Measurements from ENCODE around the gene ADCY10. TPM values are rescaled to one million over a fixed set of nuclear protein-coding genes. Genes with fewer than 3 reads are reported as not detected.

Gene ADCY10, protein sequence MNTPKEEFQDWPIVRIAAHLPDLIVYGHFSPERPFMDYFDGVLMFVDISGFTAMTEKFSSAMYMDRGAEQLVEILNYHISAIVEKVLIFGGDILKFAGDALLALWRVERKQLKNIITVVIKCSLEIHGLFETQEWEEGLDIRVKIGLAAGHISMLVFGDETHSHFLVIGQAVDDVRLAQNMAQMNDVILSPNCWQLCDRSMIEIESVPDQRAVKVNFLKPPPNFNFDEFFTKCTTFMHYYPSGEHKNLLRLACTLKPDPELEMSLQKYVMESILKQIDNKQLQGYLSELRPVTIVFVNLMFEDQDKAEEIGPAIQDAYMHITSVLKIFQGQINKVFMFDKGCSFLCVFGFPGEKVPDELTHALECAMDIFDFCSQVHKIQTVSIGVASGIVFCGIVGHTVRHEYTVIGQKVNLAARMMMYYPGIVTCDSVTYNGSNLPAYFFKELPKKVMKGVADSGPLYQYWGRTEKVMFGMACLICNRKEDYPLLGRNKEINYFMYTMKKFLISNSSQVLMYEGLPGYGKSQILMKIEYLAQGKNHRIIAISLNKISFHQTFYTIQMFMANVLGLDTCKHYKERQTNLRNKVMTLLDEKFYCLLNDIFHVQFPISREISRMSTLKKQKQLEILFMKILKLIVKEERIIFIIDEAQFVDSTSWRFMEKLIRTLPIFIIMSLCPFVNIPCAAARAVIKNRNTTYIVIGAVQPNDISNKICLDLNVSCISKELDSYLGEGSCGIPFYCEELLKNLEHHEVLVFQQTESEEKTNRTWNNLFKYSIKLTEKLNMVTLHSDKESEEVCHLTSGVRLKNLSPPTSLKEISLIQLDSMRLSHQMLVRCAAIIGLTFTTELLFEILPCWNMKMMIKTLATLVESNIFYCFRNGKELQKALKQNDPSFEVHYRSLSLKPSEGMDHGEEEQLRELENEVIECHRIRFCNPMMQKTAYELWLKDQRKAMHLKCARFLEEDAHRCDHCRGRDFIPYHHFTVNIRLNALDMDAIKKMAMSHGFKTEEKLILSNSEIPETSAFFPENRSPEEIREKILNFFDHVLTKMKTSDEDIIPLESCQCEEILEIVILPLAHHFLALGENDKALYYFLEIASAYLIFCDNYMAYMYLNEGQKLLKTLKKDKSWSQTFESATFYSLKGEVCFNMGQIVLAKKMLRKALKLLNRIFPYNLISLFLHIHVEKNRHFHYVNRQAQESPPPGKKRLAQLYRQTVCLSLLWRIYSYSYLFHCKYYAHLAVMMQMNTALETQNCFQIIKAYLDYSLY (N-terminal part only)
- total RNA-seq: not detected in 2 replicates

DNA sequence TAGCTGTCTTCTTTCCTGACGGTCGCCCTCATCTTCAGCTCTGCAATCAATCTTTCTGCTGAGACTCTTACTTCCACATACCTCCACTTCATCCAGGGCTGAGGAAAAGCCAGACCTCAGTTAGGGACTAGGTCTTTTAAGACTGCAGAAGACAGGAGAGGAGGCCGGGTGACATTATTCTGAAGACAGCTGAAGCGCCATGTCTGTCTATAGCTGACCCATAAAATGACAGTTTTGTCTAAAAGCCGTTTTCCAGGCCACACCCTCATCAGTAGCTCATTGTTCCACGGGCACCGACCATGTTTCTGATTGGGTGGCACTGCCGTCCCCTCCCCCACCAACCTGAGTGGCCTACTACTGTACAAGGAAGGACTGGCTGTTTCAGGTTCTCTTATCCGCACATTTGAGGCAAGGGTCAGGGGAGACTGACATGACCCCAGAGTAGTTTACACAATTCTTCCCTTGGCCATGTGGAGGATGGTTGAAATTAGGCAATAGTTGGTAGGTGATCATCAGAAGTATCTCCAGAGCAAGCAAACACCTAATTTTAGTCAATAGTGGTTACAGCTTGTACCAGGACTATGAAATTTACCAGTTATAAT lies at the start of gene ADCY10:
Gene ADCY10, minus strand, starts transcription at position 240 of the 602 bp plus-strand sequence. CDS start 8,994 bp downstream, outside the sequence.

DNA sequence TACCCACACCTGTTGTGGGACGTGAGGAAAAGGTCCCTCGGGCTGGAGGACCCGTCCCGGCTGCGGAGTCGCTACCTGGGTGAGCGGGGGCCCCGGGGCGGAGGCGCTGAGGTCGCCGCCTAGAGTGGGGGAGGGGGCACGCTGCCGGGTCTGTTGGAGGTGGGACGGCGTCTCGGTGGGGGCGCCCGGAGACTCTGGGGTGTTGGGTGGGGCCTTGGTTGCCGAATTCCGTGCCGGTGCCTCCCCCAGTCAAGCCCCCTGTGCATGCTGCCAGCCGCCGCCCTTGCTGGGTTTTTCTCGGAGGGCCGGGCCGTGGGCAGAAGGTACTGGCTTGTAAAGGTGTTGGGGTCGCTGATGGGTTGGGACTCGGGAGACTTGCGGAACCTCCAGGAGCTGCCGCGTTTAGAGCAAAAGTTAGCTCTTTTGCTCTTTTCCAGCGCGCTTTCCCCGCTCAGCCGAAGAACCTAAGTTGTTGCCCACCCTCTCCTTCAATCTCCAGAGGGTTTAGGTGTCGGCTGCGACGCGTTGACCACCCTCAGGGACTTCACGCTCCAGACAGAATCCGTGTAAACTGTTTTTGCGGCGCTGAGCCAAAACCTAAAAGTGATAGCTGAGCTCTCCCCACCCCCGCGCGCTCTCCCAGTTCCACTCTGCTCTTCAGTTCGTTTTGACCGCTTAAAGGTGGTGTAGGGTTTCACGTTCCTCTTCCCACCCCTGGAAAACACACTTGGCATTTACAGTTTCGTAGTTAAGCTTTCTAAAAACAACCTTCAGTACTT lies 23.2 kb upstream of the ADCY10 start, which contains the start of gene MPC2:
Gene MPC2, minus strand, starts transcription at position 143 of the 779 bp plus-strand sequence. CDS start 1,231 bp downstream, outside the sequence.

DNA sequence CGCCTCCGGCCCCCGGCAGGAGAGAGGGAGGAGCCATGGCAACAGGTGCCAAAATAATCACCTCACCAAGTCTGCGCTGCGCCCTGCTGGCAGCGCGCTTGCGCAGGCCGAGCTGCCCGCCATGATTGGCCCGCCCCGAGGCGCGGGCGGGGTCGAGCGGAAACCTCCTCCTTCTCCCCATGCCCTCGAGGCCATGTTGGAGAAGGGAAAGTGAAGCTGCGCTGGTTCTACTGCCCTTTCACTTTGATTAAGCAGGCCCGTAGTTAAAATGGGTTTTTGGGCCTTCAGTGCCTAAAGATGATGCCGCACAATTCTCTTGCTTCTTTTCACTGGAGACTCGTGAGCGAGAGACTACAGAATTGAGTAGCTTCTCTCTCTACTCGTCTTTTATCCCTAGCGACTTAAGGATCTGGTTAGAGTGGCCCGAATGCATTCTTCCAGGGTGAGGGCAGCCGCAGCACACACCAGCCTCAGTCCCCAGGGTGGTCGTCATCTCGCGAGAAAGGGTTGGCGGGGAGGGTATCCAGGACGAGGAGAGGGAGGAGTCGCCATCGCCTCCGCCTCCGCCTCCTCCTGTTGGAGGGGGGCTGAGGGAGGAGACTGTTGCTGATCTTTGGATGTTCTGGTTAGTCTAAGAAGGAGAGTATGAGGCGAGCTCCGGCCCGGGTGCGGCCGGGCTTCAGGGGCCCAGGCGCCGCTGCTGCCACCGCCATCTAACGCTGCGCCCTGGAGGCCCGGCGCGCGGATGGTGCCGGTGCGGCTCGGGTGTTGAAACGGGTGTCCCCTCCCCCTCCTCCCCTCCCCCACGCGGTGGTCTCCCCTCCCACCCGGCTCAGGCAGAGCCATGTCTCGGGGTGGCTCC lies 22.4 kb upstream of the ADCY10 start, which contains the start of gene DCAF6:
Gene DCAF6, plus strand, starts transcription at position 616 of the 862 bp plus-strand sequence. Its CDS starts 229 bp downstream, at position 845.

Other genes with a start within 250 kb of the ADCY10 start
- 92.5 and 104 TPM in 2 replicates for gene MPZL1, start 192.2 kb downstream of the ADCY10 start, total RNA-seq
- 32.8 and 56.6 TPM in 2 replicates for gene DCAF6, start 22.5 kb upstream of the ADCY10 start, total RNA-seq
- gene MPC2, start 22.9 kb upstream of the ADCY10 start, total RNA-seq: 19.2 and 23.6 TPM in 2 replicates
- 9.4 and 20.5 TPM in 2 replicates for gene GPR161, start 222.8 kb upstream of the ADCY10 start, total RNA-seq

Measured in tracheal epithelial cell (primary cell).